WERI-Rb-1 (cell line): ENCODE results near the gene DGCR8.

Experiments used
- DNase-seq: peaks from one replicate; pipeline ENCODE4 v3.0.0-alpha.2; 2020
- H3K27ac ChIP-seq: fragments of 250-450 bp; sonication (Bioruptor Pico); 2 replicates; pipeline ENCODE4 v1.5.1; 2020; ENCODE audit warnings: mild to moderate bottlenecking, moderate library complexity
- H3K27me3 ChIP-seq: fragments of 250-450 bp; sonication (Bioruptor Pico); 2 replicates; pipeline ENCODE4 v1.5.1; 2021; ENCODE audit warnings: mild to moderate bottlenecking, low read depth, moderate library complexity; ENCODE audit not compliant: insufficient read depth, severe bottlenecking
- H3K36me3 ChIP-seq: fragments of 250-450 bp; sonication (Bioruptor Pico); 2 replicates; pipeline ENCODE4 v1.5.1; 2020; ENCODE audit warnings: mild to moderate bottlenecking, moderate library complexity
- H3K4me3 ChIP-seq: 2 replicates; pipeline ENCODE4 v1.5.1; 2011; ENCODE audit warnings: low read depth, mild to moderate bottlenecking, control low read depth, low read length
- H3K9me3 ChIP-seq: fragments of 250-450 bp; sonication (Bioruptor Pico); 2 replicates; pipeline ENCODE4 v1.5.1; 2021; ENCODE audit warnings: mild to moderate bottlenecking, moderate library complexity; ENCODE audit not compliant: severe bottlenecking
- TF ChIP-seq, protein P1 (sequence below): IDR thresholded peaks from 2 replicates; pipeline ENCODE4 v1.5.1; 2011; ENCODE audit warnings: low read depth, mild to moderate bottlenecking, control low read depth, inconsistent platforms, low read length

The DGCR8 gene

DNA sequence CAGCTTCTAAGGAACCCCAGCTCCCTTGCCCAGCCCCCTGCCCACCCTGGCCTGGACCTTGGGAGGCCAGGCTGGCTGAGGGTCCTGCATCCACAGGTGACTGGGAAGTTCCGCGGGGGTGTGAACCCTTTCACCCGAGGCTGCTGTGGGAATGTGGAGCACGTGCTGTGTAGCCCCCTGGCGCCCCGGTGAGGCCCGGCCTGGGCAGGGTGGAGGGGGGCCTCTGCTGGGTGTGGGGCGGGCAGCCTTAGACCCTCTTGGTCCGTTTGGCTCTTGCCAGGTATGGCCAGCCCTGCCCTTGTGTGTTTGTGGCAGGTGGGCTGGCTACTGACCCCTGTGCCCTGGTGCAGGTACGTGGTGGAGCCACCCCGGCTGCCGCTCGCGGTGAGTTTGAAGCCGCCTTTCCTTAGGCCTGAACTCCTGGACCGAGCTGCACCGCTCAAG lies 60.5 kb downstream of the DGCR8 start:
- no peak for DNase-seq
- no peaks in the 10 kb centered on the region; the same call in 1 of the 2 replicates for H3K36me3 ChIP-seq
- no peak overlapping the region for H3K27ac ChIP-seq
- no peaks in the 10 kb centered on the region for H3K9me3 ChIP-seq
- TF ChIP-seq, protein P1, sequence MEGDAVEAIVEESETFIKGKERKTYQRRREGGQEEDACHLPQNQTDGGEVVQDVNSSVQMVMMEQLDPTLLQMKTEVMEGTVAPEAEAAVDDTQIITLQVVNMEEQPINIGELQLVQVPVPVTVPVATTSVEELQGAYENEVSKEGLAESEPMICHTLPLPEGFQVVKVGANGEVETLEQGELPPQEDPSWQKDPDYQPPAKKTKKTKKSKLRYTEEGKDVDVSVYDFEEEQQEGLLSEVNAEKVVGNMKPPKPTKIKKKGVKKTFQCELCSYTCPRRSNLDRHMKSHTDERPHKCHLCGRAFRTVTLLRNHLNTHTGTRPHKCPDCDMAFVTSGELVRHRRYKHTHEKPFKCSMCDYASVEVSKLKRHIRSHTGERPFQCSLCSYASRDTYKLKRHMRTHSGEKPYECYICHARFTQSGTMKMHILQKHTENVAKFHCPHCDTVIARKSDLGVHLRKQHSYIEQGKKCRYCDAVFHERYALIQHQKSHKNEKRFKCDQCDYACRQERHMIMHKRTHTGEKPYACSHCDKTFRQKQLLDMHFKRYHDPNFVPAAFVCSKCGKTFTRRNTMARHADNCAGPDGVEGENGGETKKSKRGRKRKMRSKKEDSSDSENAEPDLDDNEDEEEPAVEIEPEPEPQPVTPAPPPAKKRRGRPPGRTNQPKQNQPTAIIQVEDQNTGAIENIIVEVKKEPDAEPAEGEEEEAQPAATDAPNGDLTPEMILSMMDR, result no peak
- H3K4me3 ChIP-seq, result no peak overlapping the region
- no peaks in the 10 kb centered on the region for H3K27me3 ChIP-seq

DNA sequence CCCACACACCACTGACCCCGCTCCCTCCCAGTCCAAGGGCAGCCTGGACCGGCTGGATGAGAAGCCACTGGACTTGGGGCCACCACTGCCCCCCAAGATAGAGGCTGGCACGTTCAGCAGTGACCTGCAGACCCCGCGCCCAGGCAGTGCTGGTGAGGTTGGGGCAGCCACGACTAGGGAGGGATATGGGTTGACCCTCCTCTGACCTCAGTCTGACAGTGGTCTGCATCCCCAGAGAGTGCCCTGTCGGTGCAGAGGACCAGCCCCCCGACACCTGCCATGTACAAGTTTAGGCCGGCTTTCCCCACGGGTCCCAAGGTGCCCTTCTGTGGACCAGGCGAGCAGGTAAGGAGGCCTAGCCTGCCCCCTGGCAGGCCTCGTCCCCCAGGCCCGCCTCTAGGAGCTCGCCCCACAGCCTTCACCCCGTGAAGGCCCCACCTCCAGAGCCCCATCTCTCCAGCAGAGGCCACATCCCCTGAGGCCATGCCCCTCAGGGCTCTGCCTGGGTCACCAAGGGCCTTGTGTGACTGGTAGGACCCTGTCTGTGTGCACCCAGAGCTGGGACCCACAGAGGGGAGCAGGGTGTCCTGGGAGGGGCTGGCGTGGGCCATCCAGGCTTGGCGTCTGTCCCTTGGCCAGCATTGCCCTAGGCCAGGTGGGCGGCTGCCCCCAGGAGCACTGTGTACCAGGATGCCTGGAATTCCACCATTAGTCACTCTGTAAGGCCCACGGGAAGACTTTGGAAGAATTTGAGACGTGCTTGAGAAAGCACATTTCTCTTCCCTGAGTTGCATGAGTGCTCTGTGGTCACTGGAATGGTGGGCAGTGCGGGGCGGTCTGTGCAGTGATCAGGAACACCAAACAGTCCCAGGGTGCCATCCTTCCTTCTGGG lies 61.4 kb downstream of the DGCR8 start:
- H3K36me3 ChIP-seq, result no peaks in the 10 kb centered on the region; the same call in 1 of the 2 replicates
- H3K27me3 ChIP-seq, result no peaks in the 10 kb centered on the region
- H3K27ac ChIP-seq, result no peak overlapping the region
- no peak overlapping the region for H3K4me3 ChIP-seq
- no peak for DNase-seq
- no peaks in the 10 kb centered on the region for H3K9me3 ChIP-seq
- TF ChIP-seq, protein P1, result no peak

DNA sequence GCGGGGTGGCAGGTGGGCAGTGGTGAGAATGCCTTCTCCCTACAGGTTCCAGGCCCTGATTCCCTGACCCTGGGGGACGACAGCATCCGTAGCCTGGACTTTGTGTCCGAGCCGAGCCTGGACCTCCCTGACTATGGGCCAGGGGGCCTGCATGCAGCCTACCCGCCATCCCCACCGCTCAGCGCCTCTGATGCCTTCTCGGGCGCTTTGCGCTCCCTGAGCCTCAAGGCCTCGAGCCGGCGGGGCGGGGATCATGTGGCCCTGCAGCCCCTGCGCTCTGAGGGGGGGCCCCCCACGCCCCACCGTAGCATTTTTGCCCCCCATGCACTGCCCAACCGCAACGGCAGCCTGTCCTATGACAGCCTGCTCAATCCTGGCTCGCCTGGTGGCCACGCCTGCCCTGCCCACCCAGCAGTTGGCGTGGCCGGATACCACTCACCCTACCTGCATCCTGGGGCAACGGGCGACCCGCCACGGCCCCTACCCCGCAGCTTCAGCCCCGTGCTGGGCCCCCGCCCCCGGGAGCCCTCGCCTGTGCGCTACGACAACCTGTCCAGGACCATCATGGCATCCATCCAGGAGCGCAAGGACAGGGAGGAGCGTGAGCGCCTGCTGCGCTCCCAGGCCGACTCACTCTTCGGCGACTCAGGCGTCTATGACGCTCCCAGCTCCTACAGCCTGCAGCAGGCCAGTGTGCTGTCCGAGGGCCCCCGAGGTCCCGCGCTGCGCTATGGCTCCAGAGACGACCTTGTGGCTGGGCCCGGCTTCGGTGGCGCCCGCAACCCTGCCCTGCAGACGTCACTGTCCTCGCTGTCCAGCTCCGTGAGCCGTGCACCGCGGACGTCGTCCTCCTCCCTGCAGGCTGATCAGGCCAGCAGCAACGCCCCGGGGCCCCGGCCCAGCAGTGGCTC lies 62.9 kb downstream of the DGCR8 start:
- H3K36me3 ChIP-seq, result no peaks in the 10 kb centered on the region; the same call in 1 of the 2 replicates
- no peak for DNase-seq
- H3K4me3 ChIP-seq, result no peak overlapping the region
- H3K9me3 ChIP-seq, result no peaks in the 10 kb centered on the region
- TF ChIP-seq, protein P1, result no peak
- no peak overlapping the region for H3K27ac ChIP-seq
- no peaks in the 10 kb centered on the region for H3K27me3 ChIP-seq

DNA sequence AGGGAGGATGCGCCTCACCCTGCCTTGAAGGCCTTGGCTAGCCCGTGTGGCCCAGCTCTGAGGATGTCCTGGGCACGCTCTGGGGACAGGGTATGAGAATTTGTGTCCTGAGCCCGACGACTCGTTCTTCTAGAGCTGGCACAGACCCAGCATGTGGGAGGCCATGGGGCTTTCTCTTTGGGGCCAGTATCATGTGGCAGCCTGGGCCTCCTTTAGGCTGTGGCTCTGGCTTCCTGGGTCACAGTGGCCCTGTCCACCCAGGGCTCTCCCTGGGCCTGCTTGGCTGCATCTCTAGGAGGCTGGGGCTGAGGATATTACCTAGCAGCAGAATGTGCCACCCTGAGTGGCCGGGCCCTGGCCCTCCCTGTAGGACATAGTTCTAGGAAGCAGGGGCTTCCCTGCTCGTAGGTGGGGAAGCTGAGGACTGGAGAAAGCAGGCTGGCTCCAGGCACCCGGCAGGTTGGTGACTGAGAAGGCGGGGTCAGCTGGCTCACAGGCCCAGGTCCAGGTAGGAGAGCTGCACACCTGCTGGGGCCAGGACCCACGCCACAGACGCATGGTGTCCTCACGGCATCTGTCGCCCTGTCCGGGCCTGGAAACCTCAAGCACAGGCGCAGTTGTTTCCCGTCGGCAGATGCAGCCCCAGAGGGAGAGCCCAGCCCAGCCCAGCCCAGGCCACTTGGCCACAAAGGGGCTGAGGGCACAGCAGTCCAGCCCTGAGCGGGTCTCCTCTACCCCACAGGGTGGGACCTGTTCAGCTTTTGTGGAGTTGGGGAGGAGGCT lies 64.0 kb downstream of the DGCR8 start:
- Histone ChIP-seq H3K9me3 (no peaks in the 10 kb centered on the region), H3K27ac (no peak overlapping the region), H3K36me3 (no peaks in the 10 kb centered on the region; the same call in 1 of the 2 replicates), H3K4me3 (no peak overlapping the region), H3K27me3 (no peaks in the 10 kb centered on the region)
- DNase-seq, result no peak
- TF ChIP-seq, protein P1, result no peak

DNA sequence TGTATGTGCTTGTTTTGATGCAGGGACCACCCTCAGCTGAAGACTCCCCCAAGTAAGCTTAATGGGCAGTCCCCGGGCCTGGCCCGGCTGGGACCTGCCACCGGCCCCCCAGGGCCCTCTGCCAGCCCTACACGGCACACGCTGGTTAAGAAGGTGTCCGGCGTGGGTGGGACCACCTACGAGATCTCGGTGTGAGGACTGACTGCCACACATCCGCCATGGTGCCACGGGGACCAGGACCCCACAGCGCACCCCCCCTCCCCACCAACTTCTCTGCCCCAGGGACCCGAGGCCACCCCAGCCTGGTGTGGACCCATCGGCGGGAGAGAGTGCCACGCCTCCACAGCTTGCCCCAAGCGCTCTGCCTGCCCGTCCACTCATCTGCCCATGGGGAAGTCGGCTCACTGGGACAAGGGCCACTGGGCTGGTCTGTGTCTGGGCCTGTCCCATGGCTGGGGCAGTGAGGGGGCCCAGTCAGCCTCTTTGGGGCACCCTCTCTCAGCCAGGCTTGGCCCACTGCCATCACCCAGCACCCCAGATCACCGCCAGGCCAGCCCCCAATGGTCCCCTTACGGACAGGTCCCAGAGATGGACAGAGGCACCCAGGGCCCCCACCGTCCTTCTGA lies 65.3 kb downstream of the DGCR8 start:
- H3K36me3 ChIP-seq, result no peaks in the 10 kb centered on the region
- H3K4me3 ChIP-seq, result no peak overlapping the region
- H3K27me3 ChIP-seq, result no peaks in the 10 kb centered on the region
- H3K27ac ChIP-seq, result no peak overlapping the region
- no peaks in the 10 kb centered on the region for H3K9me3 ChIP-seq
- TF ChIP-seq, protein P1, result no peak
- DNase-seq, result no peak
